H9 (cell line): Measurements from ENCODE around the gene AP2M1. TPM values are rescaled to one million over a fixed set of nuclear protein-coding genes. Genes with fewer than 3 reads are reported as not detected.

Experiments used
- DNase-seq: peaks from one replicate; pipeline ENCODE4 v3.0.0-alpha.2; 2017
- H2AFZ ChIP-seq: one replicate; pipeline ENCODE4 v1.6.1; 2013; ENCODE audit warnings: mild to moderate bottlenecking, low read length, control low read depth, moderate library complexity
- H2AK5ac ChIP-seq: 2 replicates; pipeline ENCODE4 v1.6.1; 2013; ENCODE audit warnings: low read length, control low read depth, mixed read lengths; ENCODE audit not compliant: insufficient read length
- H2BK120ac ChIP-seq: one replicate; pipeline ENCODE4 v1.6.1; 2013; ENCODE audit warnings: low read depth, mild to moderate bottlenecking, low read length, control low read depth, inconsistent platforms; ENCODE audit not compliant: poor library complexity, severe bottlenecking
- H2BK12ac ChIP-seq: 2 replicates; pipeline ENCODE4 v1.6.1; 2013; ENCODE audit warnings: low read length, control low read depth, mixed read lengths, low read depth; ENCODE audit not compliant: insufficient read length
- H2BK15ac ChIP-seq: 2 replicates; pipeline ENCODE4 v1.6.1; 2013; ENCODE audit warnings: low read depth, low read length, control low read depth
- H2BK20ac ChIP-seq: one replicate; pipeline ENCODE4 v1.6.1; 2013; ENCODE audit warnings: low read depth, mild to moderate bottlenecking, low read length, control low read depth, inconsistent platforms; ENCODE audit not compliant: poor library complexity, severe bottlenecking
- H2BK5ac ChIP-seq: 2 replicates; pipeline ENCODE4 v1.6.1; 2013; ENCODE audit warnings: low read length, control low read depth, mixed read lengths; ENCODE audit not compliant: insufficient read length
- H3K14ac ChIP-seq: 2 replicates; pipeline ENCODE4 v1.6.1; 2013; ENCODE audit warnings: low read length, control low read depth; ENCODE audit not compliant: insufficient read depth
- H3K18ac ChIP-seq: 2 replicates; pipeline ENCODE4 v1.6.1; 2013; ENCODE audit warnings: low read depth, mild to moderate bottlenecking, mixed read lengths, low read length, control low read depth; ENCODE audit not compliant: insufficient read length
- H3K23ac ChIP-seq: 2 replicates; pipeline ENCODE4 v1.6.1; 2013; ENCODE audit warnings: low read length, control low read depth, mixed read lengths, low read depth; ENCODE audit not compliant: insufficient read length
- H3K23me2 ChIP-seq: 2 replicates; pipeline ENCODE4 v1.6.1; 2013; ENCODE audit warnings: low read depth, mild to moderate bottlenecking, mixed read lengths, low read length, control low read depth; ENCODE audit not compliant: insufficient read length, poor library complexity, severe bottlenecking
- H3K27ac ChIP-seq: 2 replicates; pipeline ENCODE4 v1.5.1; 2013; ENCODE audit warnings: low read length, control low read depth, mixed read lengths, low read depth; ENCODE audit not compliant: insufficient read length
- H3K27me3 ChIP-seq: 2 replicates; pipeline ENCODE4 v1.6.1; 2013; ENCODE audit warnings: low read length, control low read depth, inconsistent platforms; ENCODE audit not compliant: insufficient read depth
- H3K4ac ChIP-seq: 2 replicates; pipeline ENCODE4 v1.6.1; 2013; ENCODE audit warnings: low read depth, mild to moderate bottlenecking, control low read depth, inconsistent platforms, low read length, moderate library complexity
- H3K4me1 ChIP-seq: 2 replicates; pipeline ENCODE4 v1.6.1; 2013; ENCODE audit warnings: low read length, control low read depth, inconsistent platforms; ENCODE audit not compliant: insufficient read depth
- H3K4me2 ChIP-seq: 2 replicates; pipeline ENCODE4 v1.6.1; 2013; ENCODE audit warnings: low read length, control low read depth, mixed read lengths; ENCODE audit not compliant: insufficient read length, insufficient read depth
- H3K56ac ChIP-seq: 2 replicates; pipeline ENCODE4 v1.6.1; 2013; ENCODE audit warnings: low read depth, mild to moderate bottlenecking, mixed read lengths, low read length, control low read depth; ENCODE audit not compliant: insufficient read length
- H3K79me1 ChIP-seq: 2 replicates; pipeline ENCODE4 v1.6.1; 2013; ENCODE audit warnings: low read depth, mild to moderate bottlenecking, moderate library complexity, low read length, control low read depth, inconsistent platforms; ENCODE audit not compliant: insufficient read depth, poor library complexity, severe bottlenecking
- H3K79me2 ChIP-seq: 2 replicates; pipeline ENCODE4 v1.6.1; 2013; ENCODE audit warnings: low read length, control low read depth, inconsistent platforms; ENCODE audit not compliant: insufficient read depth
- H3K9ac ChIP-seq: 2 replicates; pipeline ENCODE4 v1.6.1; 2013; ENCODE audit warnings: low read length, control low read depth, mixed read lengths; ENCODE audit not compliant: insufficient read length; ENCODE audit errors: extremely low read depth
- H3K9me3 ChIP-seq: one replicate; pipeline ENCODE4 v1.6.1; 2013; ENCODE audit warnings: low read depth, low read length, inconsistent platforms; ENCODE audit not compliant: control insufficient read depth
- H3T11ph ChIP-seq: one replicate; pipeline ENCODE4 v1.6.1; 2013; ENCODE audit warnings: mild to moderate bottlenecking, low read length, control low read depth, inconsistent platforms
- H4K20me1 ChIP-seq: one replicate; pipeline ENCODE4 v1.6.1; 2013; ENCODE audit not compliant: control insufficient read depth, insufficient read length, insufficient read depth
- H4K5ac ChIP-seq: 2 replicates; pipeline ENCODE4 v1.6.1; 2013; ENCODE audit warnings: low read depth, mild to moderate bottlenecking, mixed read lengths, low read length, control low read depth; ENCODE audit not compliant: insufficient read length
- H4K8ac ChIP-seq: replicated peaks from 2 replicates; pipeline ENCODE4 v1.6.1; 2013; ENCODE audit warnings: low read length, control low read depth, mixed read lengths, low read depth; ENCODE audit not compliant: insufficient read length
- H4K91ac ChIP-seq: 2 replicates; pipeline ENCODE4 v1.6.1; 2013; ENCODE audit warnings: low read depth, mild to moderate bottlenecking, moderate library complexity, mixed read lengths, low read length, control low read depth; ENCODE audit not compliant: insufficient read length
- H3K27ac Mint-ChIP-seq, 3 experiments: 2 replicates in 2 of 3; 3 replicates in 1 of 3; pipeline ENCODE4 v1.8.0; 2020 to 2021; ENCODE audit warnings: mixed read lengths in 3 of 3, mild to moderate bottlenecking in 1 of 3, moderate library complexity in 1 of 3
- H3K27me3 Mint-ChIP-seq: 2 replicates; pipeline ENCODE4 v1.8.0; 2021; ENCODE audit warnings: low read depth, mild to moderate bottlenecking, moderate library complexity, mixed read lengths
- H3K36me3 Mint-ChIP-seq, 3 experiments: 2 replicates in 2 of 3; 3 replicates in 1 of 3; pipeline ENCODE4 v1.8.0; 2020 to 2021; ENCODE audit warnings: low read depth in 3 of 3, mixed read lengths in 3 of 3; ENCODE audit not compliant: insufficient read depth in 1 of 3
- H3K4me1 Mint-ChIP-seq, 2 experiments: 2 replicates each; pipeline ENCODE4 v1.8.0; 2020; ENCODE audit warnings: mixed read lengths in 2 of 2
- H3K4me3 Mint-ChIP-seq, 2 experiments: 2 replicates in 1 of 2; 3 replicates in 1 of 2; pipeline ENCODE4 v1.8.0; 2020 to 2021; ENCODE audit warnings: mild to moderate bottlenecking in 2 of 2, mixed read lengths in 2 of 2, moderate library complexity in 1 of 2
- H3K9me3 Mint-ChIP-seq, 2 experiments: 2 replicates in 1 of 2; 3 replicates in 1 of 2; pipeline ENCODE4 v1.8.0; 2020; ENCODE audit warnings: mild to moderate bottlenecking in 2 of 2, mixed read lengths in 2 of 2, moderate library complexity in 1 of 2
- CTCF ChIP-seq: fragments of 200-600 bp; sonication (generic); conservative IDR thresholded peaks from 3 replicates; pipeline ENCODE4 v1.8.0; 2021; ENCODE audit warnings: antibody characterized with exemption, mild to moderate bottlenecking
- WGBS: extraction: QIAGEN DNeasy Blood & Tissue Kit; methylation state at CpG from one replicate; pipeline ENCODE4 v1.1.7; 2013; ENCODE audit warnings: missing lambda C conversion rate, low lambda C conversion rate, mixed read lengths; ENCODE audit not compliant: insufficient read length; ENCODE audit errors: extremely low coverage; 5-methylcytosine and 5-hydroxymethylcytosine counted together
- total RNA-seq: library from RNA; stranded (reverse); gene quantifications from 2 replicates; pipeline ENCODE4 v1.2.1, GENCODE V29; 2021

AP2M1 gene
- total RNA-seq, 1 experiment from 2014 or later = 443 TPM

GRCh38 chr3:184133840-184134745, 40.6 kb upstream of the AP2M1 start:
- DNase-seq = peak; percentile 84
- no peak overlapping the region for H4K8ac ChIP-seq
- H3K18ac ChIP-seq = no peak overlapping the region
- no peak overlapping the region for H2BK12ac ChIP-seq
- peak overlapping the region; percentile 98 for H3K4me2 ChIP-seq
- no peaks in the 10 kb centered on the region; the same call in 1 of the 2 replicates for H3K79me2 ChIP-seq
- Mint-ChIP-seq H3K4me1 (peaks cover 23 to 28% of the 10 kb centered on the region in 2 experiments), H3K4me3 (peak overlapping the region; percentile 92 to 97), H3K27me3 (no peaks in the 10 kb centered on the region; the same call in 1 of the 2 replicates), H3K36me3 (peaks cover 1 to 10% (median 7%) of the 10 kb centered on the region in 3 experiments; a peak in 5 of 7 replicates), H3K9me3 (no peaks in the 10 kb centered on the region), H3K27ac (peak overlapping the region; percentile 40 to 91 (median 78); a peak in 5 of 7 replicates)
- no peaks in the 10 kb centered on the region for H3K4me1 ChIP-seq
- H3T11ph ChIP-seq = no peak overlapping the region
- H4K5ac ChIP-seq = no peak overlapping the region
- WGBS = no CpG with 5 or more reads among the region's 37 CpGs
- H3K27ac ChIP-seq = no peak overlapping the region
- no peak overlapping the region for H3K4ac ChIP-seq
- no peak overlapping the region for H2AK5ac ChIP-seq
- H2BK15ac ChIP-seq = no peak overlapping the region
- no peaks in the 10 kb centered on the region for H3K9me3 ChIP-seq
- H2BK5ac ChIP-seq = no peak overlapping the region
- no peaks in the 10 kb centered on the region for H3K79me1 ChIP-seq
- no peak overlapping the region for H3K23ac ChIP-seq
- peak overlapping the region; percentile 34 for H3K9ac ChIP-seq
- H3K27me3 ChIP-seq = no peaks in the 10 kb centered on the region
- H2AFZ ChIP-seq = peak overlapping the region; percentile 63
- H2BK120ac ChIP-seq = no peak overlapping the region
- no peaks in the 10 kb centered on the region for H4K20me1 ChIP-seq
- TF ChIP-seq CTCF = no peak
- no peak overlapping the region for H3K14ac ChIP-seq
- no peak overlapping the region for H3K56ac ChIP-seq
- no peak overlapping the region for H2BK20ac ChIP-seq
- H3K23me2 ChIP-seq = peaks cover 13% of the 10 kb centered on the region
- H4K91ac ChIP-seq = no peak overlapping the region
